Erythroblast (primary cell): Measurements from ENCODE around the gene ORMDL3.
A peak's percentile ranks its signal among the peaks of the same experiment; 100 is the strongest.

Experiments
- DNase-seq, 2 experiments: peaks; one replicate each; lab custom pipeline; 2025; lab: John Stamatoyannopoulos, UW
- GATA1 ChIP-seq: IDR thresholded peaks from 2 replicates; pipeline ENCODE4 v1.6.1; 2011; ENCODE audit warnings: low read depth, mild to moderate bottlenecking, control low read depth, low read length, moderate library complexity
- POLR2A ChIP-seq: IDR thresholded peaks from 2 replicates; pipeline ENCODE4 v1.6.1; 2011; ENCODE audit warnings: mild to moderate bottlenecking, low read length

The ORMDL3 gene

DNA sequence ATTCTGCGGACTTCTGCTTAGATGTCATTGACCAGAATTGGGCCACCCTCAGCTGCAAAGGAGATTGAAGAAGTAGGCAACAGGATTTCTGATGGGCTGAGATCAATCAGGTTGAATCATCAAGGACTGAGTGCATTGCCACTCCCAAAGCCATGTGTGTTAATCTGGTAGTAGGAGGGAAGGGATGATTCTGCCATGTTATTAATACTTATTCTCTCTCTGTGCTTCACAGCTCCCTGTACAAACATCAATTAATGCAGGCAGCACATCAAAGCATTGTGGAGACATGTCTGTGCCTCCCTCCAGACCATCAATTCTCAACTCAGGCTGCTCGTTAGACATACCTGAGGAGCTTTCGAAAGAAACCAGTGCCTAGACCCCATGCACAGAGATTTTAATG lies 11.7 kb upstream of the ORMDL3 start:
- DNase-seq, result no peak
- TF ChIP-seq POLR2A (no peak), GATA1 (no peak)

DNA sequence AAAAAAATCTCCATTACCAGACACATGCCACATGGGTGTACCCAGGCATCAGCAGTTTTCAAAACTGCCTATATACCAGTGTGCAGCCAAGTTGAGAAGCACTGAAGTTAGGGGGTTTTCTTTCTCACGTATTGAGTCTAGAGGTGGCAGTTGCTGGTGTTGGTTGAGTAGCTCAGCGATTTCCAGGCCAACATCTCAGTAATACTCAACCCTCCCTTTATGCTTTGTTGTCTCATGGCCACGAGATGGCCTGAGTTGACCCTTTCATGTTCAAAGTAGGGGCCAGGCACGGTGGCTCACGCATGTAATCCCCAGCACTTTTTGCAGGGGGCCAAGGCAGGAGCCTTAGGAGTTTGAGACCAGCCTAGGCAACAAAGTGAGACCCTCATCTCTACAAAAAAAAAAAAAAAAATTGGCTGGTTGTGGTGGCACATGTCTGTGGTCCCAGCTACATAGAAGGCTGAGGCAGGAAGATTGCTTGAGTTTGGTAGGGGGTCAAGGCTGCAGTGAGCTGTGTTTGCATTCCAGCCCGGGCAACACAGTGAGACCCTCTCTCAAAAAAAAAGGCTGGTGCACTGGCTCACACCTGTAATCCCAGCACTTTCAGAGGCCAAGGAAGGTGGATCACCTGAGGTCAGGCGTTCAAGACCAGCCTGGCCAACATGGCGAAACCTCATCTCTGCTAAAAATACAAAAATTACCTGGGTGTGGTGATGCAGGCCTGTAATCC lies 10.9 kb upstream of the ORMDL3 start:
- DNase-seq, result no peak
- TF ChIP-seq GATA1 (no peak), POLR2A (no peak)

DNA sequence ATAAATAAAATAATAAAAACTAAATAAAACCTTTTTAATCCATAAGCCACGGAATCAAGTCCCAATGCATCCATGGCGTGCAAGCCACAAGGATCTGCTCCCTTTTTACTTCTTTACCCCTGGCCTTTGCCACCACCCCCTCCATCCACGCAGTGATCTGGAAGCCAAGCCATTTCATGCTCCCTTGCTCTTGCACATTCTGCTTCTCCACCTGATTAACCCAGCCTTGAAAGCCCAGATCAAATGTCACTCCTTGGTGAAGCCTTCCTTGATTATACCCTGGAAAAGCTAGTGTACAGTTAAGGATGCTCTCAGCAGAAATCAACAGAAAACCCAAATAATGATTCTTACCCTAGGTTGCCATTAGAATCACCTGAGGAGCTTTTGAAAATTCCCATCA lies 10.0 kb upstream of the ORMDL3 start:
- DNase-seq, result no peak

DNA sequence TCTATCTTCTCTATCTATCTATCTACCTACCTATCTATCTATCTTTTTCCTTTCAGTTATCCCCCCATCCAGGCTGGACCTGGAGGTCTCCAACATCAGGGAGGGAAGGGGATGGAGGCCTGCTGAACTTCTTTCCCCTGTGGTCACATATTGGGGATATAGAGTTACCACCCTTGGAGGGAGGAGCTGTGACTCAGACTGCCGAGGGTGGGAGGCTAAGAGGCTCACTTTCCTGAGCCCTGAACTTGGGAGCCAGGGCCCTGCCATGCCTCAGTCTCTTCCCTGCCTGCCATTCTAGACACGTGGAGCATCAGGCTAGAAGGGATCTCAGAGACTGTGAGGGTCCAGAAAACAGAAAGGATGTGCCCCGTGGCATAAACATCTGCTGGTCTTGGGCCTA lies 8.5 kb upstream of the ORMDL3 start:
- DNase-seq, result no peak
- TF ChIP-seq GATA1 (no peak), POLR2A (no peak)

More for the DNA sequence above, 10.0 kb upstream of the ORMDL3 start:
- no peak for TF ChIP-seq GATA1
- TF ChIP-seq POLR2A, result no peak

DNA sequence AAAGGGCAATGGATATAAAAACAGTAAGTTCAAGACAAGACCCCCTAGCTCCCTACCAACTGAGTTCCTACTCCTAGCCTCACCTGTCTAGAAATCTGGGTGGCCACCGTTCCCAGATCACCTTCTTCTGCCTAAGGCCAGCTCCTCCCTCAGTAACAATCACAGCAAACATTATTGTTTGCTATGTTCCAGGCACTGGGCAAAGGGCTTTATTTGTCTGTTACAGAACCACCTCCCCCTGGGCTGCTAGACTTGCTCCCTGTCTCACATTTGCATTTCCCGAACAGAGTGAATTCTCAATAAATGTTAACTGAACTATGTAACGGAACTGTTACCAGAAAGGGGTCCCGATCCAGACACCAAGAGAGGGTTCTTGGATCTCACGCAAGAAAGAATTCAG lies 6.9 kb upstream of the ORMDL3 start:
- TF ChIP-seq POLR2A (no peak), GATA1 (no peak)
- DNase-seq, result no peak

DNA sequence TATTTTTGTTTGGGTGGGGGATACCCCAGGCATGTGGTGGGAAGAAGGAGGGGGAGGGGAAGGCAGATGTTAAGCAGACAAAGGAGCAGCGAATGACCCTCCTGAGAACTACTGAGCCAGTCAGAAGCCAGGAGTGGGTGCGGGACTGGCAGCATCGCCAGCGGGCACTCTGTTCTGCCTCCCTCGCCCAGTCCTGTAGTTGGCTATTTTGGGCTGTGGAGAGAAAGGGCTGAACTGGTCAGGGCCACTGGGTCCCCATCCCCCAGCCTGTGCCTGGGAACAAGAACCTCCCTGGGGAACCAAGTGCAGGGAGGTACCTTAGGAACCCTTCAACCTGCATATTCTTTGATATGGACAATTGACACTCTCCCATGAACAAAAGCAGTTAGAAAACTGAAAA lies 6.5 kb upstream of the ORMDL3 start:
- TF ChIP-seq POLR2A, result no peak
- TF ChIP-seq GATA1, result no peak
- no peak for DNase-seq

DNA sequence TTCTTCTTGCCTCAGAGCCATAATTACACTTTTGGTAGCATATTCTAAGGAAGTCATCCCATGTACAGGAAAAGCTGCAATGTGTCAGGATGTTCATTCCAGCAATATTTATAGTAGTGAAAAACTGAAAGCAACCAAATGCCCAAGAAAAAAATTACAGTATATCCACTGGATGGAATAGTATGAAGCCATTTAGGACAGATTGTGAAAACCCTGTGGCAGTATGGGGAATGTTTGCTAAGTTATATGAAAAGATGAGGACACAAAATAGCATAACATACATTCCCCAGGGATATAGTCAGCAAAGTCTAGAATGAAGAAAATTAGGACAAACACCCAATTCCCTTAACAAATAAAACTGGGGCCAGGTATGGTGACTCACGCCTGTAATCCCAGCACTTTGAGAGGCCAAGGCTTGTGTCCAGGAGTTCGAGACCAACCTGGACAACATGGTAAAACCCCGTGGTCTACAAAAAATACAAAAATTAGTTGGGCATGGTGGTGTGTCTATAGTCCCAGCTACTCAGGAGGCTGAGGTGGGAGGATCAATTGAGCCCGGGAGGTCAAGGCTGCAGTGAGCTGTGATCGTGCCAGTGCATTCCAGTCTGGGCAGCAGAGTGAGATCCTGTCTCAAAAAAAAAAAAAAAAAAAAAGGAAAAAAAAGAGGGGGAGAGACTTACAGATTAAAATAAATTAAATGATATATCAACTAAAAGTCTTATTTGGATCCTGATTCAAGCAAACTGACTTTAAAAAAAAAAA lies 2.4 kb upstream of the ORMDL3 start:
- TF ChIP-seq GATA1 (no peak), POLR2A (no peak)
- DNase-seq, result no peak

DNA sequence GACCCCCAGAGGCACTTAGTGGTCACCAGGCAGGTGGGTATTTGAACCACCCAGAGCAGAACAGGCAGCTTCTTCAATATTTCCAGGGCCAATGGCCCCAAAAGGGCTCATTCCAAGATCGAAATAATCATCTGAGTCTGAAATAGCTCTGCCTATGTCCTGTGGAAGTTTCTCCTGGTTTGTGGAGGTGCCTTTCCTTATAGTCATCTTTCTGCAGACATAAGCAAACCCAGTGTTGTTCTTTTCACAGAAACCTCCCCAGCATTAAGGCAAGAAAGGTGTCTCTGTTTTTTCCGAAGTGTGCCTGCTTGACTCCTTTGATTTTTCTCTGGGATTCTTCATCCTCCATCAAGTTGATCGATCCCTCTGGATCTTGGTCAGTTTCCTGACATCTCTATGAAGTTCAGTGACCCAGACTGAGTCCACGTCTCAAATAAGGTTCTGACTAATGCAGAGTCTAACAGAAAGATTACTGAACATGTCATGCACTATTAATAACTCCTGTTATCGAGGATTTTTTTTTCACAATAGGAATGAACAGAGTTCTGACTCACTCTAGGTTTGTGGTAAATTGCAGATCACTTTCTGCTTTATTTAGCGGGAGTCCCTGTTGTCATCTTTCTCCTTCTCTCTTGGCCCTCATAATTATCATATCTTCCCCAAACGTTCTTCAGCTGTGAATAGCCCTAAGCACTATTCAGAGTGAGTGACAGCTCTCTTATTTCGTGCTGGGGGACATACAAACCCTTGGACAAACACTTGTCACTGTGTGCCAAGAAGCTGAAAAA lies 1.7 kb upstream of the ORMDL3 start:
- peak; percentile 57 to 68 for DNase-seq
- TF ChIP-seq GATA1, result no peak
- no peak for TF ChIP-seq POLR2A

DNA sequence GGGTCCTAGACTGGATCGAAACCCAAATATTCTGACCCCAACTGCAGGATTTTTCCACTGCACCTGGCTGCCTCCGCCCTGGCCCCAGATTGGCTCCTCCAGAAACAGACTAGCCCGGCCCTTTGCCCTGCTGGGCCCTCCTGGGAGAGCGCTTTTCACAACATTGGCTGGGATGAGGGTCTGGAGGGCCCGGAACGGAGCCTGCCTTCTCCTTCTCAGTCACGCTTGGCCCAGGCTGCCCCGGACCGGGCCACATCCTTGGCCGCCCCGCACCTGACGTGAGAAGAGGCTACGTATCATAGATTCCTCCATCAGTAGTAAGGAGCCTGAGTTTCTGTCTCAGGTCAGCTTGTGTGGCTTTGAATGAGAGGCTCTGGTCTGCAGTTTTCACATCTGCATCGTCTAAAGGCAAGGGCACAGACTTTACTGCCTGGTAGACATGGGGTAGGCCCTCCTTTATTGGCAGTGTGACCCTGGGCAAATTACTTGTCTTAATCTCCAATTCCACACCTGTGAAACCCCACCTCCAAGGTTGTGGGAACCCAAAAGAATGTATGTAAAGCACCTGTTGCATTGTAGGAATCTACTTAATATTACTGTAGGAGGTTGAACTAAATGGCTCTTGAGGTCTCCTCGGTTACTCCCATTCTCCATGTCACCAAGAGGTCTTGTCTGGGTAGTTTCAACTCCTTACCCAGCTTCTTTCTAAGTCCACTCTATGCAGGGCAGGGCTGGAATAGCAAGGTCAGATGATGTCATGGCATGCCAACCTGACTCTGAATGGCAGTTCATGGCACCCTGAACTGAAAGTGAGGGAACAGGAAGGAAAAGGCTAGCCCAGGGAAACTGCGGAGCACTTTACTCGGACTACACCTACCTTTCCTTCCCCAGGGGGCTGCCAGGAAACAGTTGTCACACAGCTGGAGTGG lies 792 bp upstream of the ORMDL3 start:
- DNase-seq, result peak; percentile 40 to 52
- TF ChIP-seq POLR2A, result no peak
- TF ChIP-seq GATA1, result no peak

DNA sequence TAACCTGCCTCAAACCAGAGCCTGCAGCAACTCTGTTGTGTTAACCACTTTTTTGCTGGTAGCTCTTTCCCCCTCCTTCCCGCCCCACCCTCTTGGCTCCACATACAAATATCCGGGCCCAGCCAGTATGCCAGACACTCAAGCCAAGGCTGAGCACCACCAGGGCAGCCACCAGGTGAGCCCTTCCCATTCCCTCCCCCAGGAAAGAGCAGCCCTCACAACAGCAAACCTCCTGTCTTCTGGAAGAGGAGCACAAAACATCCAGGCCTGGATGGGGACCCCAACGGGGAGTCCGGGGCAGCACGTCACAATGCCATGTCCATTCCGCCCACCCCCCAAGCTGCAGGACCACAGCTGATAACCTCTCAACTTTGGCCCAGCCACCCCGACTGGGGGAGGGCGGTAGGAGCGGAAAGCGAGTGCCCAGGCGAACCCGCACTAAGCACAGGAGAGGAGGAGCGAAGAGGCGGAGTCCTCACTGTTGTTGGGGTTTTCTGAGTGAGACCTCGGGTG lies 757 bp downstream of the ORMDL3 start:
- peak; percentile 70 to 76 for DNase-seq
- no peak for TF ChIP-seq GATA1
- TF ChIP-seq POLR2A, result no peak

DNA sequence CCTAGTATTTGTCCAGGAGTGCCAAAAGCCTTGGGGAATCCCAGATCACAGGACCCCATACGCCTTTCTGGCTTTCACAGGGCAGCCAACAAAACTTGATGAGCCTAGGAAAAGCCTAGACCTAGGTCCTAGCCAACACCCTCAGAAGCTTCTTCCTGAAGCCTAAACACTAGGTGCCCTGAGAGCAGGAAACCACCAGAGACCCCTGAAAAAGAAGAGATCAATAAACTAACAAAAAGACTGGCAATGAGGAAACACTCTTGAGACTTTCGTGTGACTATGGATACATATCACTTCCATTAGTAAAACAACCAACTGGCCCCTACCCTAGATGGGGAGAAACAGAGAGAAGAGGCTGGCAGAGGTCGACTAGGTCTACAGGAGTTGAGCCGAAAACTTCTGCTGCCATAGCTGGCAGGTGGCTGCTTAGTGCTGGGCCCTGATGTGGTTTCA lies 1.2 kb downstream of the ORMDL3 start:
- TF ChIP-seq POLR2A (no peak), GATA1 (no peak)
- peak in 1 of 2 experiments; percentile 34 for DNase-seq

DNA sequence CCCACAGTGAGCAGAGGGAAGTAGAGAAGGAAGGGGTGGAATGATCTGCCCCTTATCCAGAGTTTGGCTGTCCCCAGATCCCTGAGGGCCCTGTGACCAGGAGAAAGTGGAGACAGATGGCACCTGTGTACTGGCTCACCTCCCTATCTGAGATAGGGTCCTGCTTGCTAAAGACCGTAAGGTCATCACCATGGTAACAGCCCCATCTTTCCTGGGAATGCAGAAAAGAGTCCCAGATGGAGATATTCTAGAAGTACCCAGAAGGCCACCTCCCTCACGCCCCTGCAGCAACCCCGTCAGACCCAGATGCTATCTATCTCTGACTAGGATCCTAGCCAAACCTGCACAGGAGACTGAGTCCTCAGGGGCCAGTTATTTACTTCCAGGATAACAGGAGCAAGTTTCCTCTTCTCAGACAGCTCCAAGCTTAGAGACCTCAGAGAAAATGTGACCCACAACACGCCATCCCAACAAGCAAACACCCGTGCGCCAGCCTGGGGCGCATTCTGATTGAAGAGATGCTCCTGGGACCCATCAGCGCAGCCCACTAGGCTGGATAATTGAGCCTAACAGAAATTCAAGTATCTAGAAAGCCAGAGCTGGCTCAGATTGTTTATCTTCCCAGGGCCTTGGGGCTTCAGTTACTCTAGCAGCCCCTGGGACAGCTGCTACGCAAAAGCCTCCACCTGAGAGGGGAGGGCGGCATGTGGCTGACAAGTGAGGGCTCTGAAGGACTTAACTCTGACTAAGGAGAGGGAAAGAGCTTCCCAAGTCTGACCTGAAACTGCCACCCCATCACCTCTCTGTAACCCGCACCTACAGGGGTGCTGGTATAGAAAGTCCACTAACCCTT lies 1.9 kb downstream of the ORMDL3 start:
- TF ChIP-seq POLR2A (no peak), GATA1 (no peak)
- peak; percentile 45 to 57 for DNase-seq
